NT2/D1 (cell line): ENCODE data around the gene ABHD13.

Experiments used
- DNase-seq: peaks from one replicate; pipeline ENCODE4 v3.0.0-alpha.2; 2011; ENCODE audit warnings: low read depth, low spot score
- H3K27me3 ChIP-seq: 2 replicates; pipeline ENCODE4 v1.6.0; 2011; ENCODE audit warnings: mild to moderate bottlenecking; ENCODE audit not compliant: insufficient read length, insufficient read depth
- H3K36me3 ChIP-seq: 2 replicates; pipeline ENCODE4 v1.6.1; 2011; ENCODE audit warnings: mild to moderate bottlenecking, low read length, mixed read lengths; ENCODE audit not compliant: insufficient read depth, insufficient read length
- H3K4me1 ChIP-seq: 2 replicates; pipeline ENCODE4 v1.5.1; 2011; ENCODE audit not compliant: insufficient read depth, insufficient read length
- H3K4me3 ChIP-seq: 2 replicates; pipeline ENCODE4 v1.5.1; 2011; ENCODE audit warnings: low read depth; ENCODE audit not compliant: insufficient read length
- H3K9ac ChIP-seq: 2 replicates; pipeline ENCODE4 v1.6.0; 2011; ENCODE audit warnings: low read depth; ENCODE audit not compliant: insufficient read length
- H3K9me3 ChIP-seq: 2 replicates; pipeline ENCODE4 v1.5.1; 2011; ENCODE audit warnings: mild to moderate bottlenecking, low read length; ENCODE audit not compliant: insufficient read depth
- SUZ12 ChIP-seq: IDR thresholded peaks from 2 replicates; pipeline ENCODE4 v1.6.1; 2011; ENCODE audit not compliant: insufficient read length, insufficient read depth; ENCODE audit errors: extremely low read depth
- YY1 ChIP-seq: IDR thresholded peaks from 2 replicates; pipeline ENCODE4 v1.6.1; 2011; ENCODE audit not compliant: insufficient read length, insufficient read depth
- ZNF274 ChIP-seq: IDR thresholded peaks from 2 replicates; pipeline ENCODE4 v1.6.1; 2011; ENCODE audit warnings: mild to moderate bottlenecking, low read depth, low read length

Gene ABHD13

GRCh38 chr13:108218044-108218974 is at the start of gene ABHD13:
Gene ABHD13 (plus strand): TSS chr13:108218392. CDS start chr13:108229219, 10,827 bp downstream.
- no peak for TF ChIP-seq ZNF274
- no peak for TF ChIP-seq YY1
- no peak for TF ChIP-seq SUZ12
- Histone ChIP-seq H3K9ac (peak within 1 kb of the TSS; percentile 95), H3K4me1 (no peaks in the 10 kb centered on the region), H3K4me3 (peak within 1 kb of the TSS; percentile 80), H3K9me3 (no peaks in the 10 kb centered on the region), H3K27me3 (no peaks in the 10 kb centered on the region), H3K36me3 (no peaks in the 10 kb centered on the region)
- peak; percentile 78 for DNase-seq

GRCh38 chr13:108168929-108169328 is 49.3 kb upstream of the ABHD13 start:
- no peaks in the 10 kb centered on the region for H3K4me1 ChIP-seq
- TF ChIP-seq YY1 = no peak
- H3K36me3 ChIP-seq = no peaks in the 10 kb centered on the region
- H3K4me3 ChIP-seq = no peak overlapping the region
- H3K27me3 ChIP-seq = no peaks in the 10 kb centered on the region
- DNase-seq = no peak
- H3K9me3 ChIP-seq = no peaks in the 10 kb centered on the region
- H3K9ac ChIP-seq = no peak overlapping the region

- DNase-seq = peak; percentile 11
- H3K36me3 ChIP-seq = no peaks in the 10 kb centered on the region
- no peaks in the 10 kb centered on the region for H3K4me1 ChIP-seq
- no peak overlapping the region for H3K4me3 ChIP-seq
- no peaks in the 10 kb centered on the region for H3K27me3 ChIP-seq
- TF ChIP-seq ZNF274 (no peak), SUZ12 (no peak), YY1 (no peak)
- 0 out of 2 replicates have a peak, but pooled peaks cover 6% of the 10 kb centered on the region for H3K9me3 ChIP-seq
- no peak overlapping the region for H3K9ac ChIP-seq
Observed at GRCh38 chr13:108176685-108177274, 41.4 kb upstream of the ABHD13 start.

- Histone ChIP-seq H3K27me3 (no peaks in the 10 kb centered on the region), H3K36me3 (no peaks in the 10 kb centered on the region), H3K9me3 (0 out of 2 replicates have a peak, but pooled peaks cover 6% of the 10 kb centered on the region), H3K9ac (no peak overlapping the region), H3K4me3 (no peak overlapping the region), H3K4me1 (no peaks in the 10 kb centered on the region)
- no peak for TF ChIP-seq YY1
- TF ChIP-seq SUZ12 = no peak
- TF ChIP-seq ZNF274 = no peak
- no peak for DNase-seq
Observed at GRCh38 chr13:108178078-108178477, 40.1 kb upstream of the ABHD13 start.

GRCh38 chr13:108182652-108183051 is 35.5 kb upstream of the ABHD13 start:
- DNase-seq = no peak
- Histone ChIP-seq H3K27me3 (no peaks in the 10 kb centered on the region), H3K36me3 (no peaks in the 10 kb centered on the region), H3K4me1 (no peaks in the 10 kb centered on the region), H3K9me3 (0 out of 2 replicates have a peak, but pooled peaks cover 5% of the 10 kb centered on the region), H3K9ac (no peak overlapping the region), H3K4me3 (no peak overlapping the region)
- no peak for TF ChIP-seq SUZ12
- no peak for TF ChIP-seq ZNF274
- no peak for TF ChIP-seq YY1

- Histone ChIP-seq H3K9ac (no peak overlapping the region), H3K4me3 (no peak overlapping the region), H3K27me3 (no peaks in the 10 kb centered on the region), H3K36me3 (no peaks in the 10 kb centered on the region), H3K4me1 (no peaks in the 10 kb centered on the region), H3K9me3 (no peaks in the 10 kb centered on the region)
- TF ChIP-seq YY1 (no peak), ZNF274 (no peak), SUZ12 (no peak)
- no peak for DNase-seq
Observed at GRCh38 chr13:108185223-108185622, 33.0 kb upstream of the ABHD13 start.

GRCh38 chr13:108188260-108188659 is 29.9 kb upstream of the ABHD13 start:
- H3K27me3 ChIP-seq = no peaks in the 10 kb centered on the region

More at GRCh38 chr13:108188260-108188659, 29.9 kb upstream of the ABHD13 start:
- Histone ChIP-seq H3K9ac (no peak overlapping the region), H3K4me3 (no peak overlapping the region), H3K9me3 (no peaks in the 10 kb centered on the region), H3K4me1 (no peaks in the 10 kb centered on the region), H3K36me3 (no peaks in the 10 kb centered on the region)
- no peak for DNase-seq
- no peak for TF ChIP-seq ZNF274
- TF ChIP-seq SUZ12 = no peak
- TF ChIP-seq YY1 = no peak
